Common myeloid progenitor, CD34-positive (primary cell): ENCODE results near the gene KERA.

Experiments used
- CTCF ChIA-PET: fragments of 350-600 bp; sonication (Branson Sonifier 250); formaldehyde crosslinking; loops from one replicate; lab custom pipeline; 2021; ENCODE audit warnings: antibody characterized with exemption; lab: Charles Lee
- POLR2A ChIA-PET: fragments of 350-600 bp; sonication (Branson Sonifier 250); formaldehyde crosslinking; loops from one replicate; lab custom pipeline; 2021; ENCODE audit warnings: antibody characterized with exemption; lab: Charles Lee
- DNase-seq, 3 donors: peaks; one replicate each; pipeline versions ENCODE4 v3.0.0 to v3.0.0-alpha.2; 2013
- H3K27ac ChIP-seq, 2 experiments: 1 replicate in 1 of 2; 2 replicates in 1 of 2; pipeline ENCODE4 v1.7.0; 2013; ENCODE audit warnings: inconsistent platforms in 2 of 2, low read length in 2 of 2, mild to moderate bottlenecking in 2 of 2, low read depth in 1 of 2, moderate library complexity in 1 of 2; ENCODE audit not compliant: severe bottlenecking in 2 of 2, insufficient read depth in 1 of 2, poor library complexity in 1 of 2
- H3K27me3 ChIP-seq, 5 experiments: replicated peaks in 2 of 5; 1 replicate in 3 of 5; 2 replicates in 2 of 5; pipeline versions ENCODE4 v1.6.1 to v1.7.0; 2013; ENCODE audit warnings: low read length in 4 of 5, mild to moderate bottlenecking in 2 of 5, moderate library complexity in 2 of 5, inconsistent platforms in 1 of 5; ENCODE audit not compliant: insufficient read depth in 5 of 5, control insufficient read depth in 4 of 5
- H3K36me3 ChIP-seq, 4 experiments: 1 replicate in 2 of 4; 2 replicates in 2 of 4; pipeline versions ENCODE4 v1.6.1 to v1.7.0; 2013; ENCODE audit warnings: low read length in 3 of 4, control low read depth in 1 of 4, mild to moderate bottlenecking in 1 of 4; ENCODE audit not compliant: control insufficient read depth in 4 of 4, insufficient read depth in 4 of 4
- H3K4me1 ChIP-seq, 4 experiments: 1 replicate in 3 of 4; 2 replicates in 1 of 4; pipeline versions ENCODE4 v1.6.1 to v1.7.1; 2013; ENCODE audit warnings: low read length in 3 of 4, mild to moderate bottlenecking in 3 of 4, control low read depth in 1 of 4, inconsistent platforms in 1 of 4, moderate library complexity in 1 of 4; ENCODE audit not compliant: control insufficient read depth in 4 of 4, insufficient read depth in 4 of 4; ENCODE audit errors: control extremely low read depth in 1 of 4
- H3K4me3 ChIP-seq, 7 experiments: 1 replicate in 4 of 7; 2 replicates in 3 of 7; pipeline versions ENCODE4 v1.5.1 to v1.7.0; 2013; ENCODE audit warnings: mild to moderate bottlenecking in 7 of 7, low read length in 6 of 7, moderate library complexity in 6 of 7, inconsistent platforms in 2 of 7, low read depth in 2 of 7, control low read depth in 1 of 7; ENCODE audit not compliant: insufficient read depth in 4 of 7, control insufficient read depth in 1 of 7; ENCODE audit errors: extremely low read depth in 1 of 7
- H3K9me3 ChIP-seq, 5 experiments: 1 replicate in 4 of 5; 2 replicates in 1 of 5; pipeline versions ENCODE4 v1.6.1 to v1.7.1; 2013; ENCODE audit warnings: low read length in 4 of 5, mild to moderate bottlenecking in 2 of 5, inconsistent platforms in 1 of 5, low read depth in 1 of 5, moderate library complexity in 1 of 5; ENCODE audit not compliant: control insufficient read depth in 4 of 5, insufficient read depth in 2 of 5; ENCODE audit errors: control extremely low read depth in 1 of 5
- WGBS: methylation state at CpG from one replicate; pipeline ENCODE4 v1.1.5; 2013; ENCODE audit not compliant: insufficient coverage; 5-methylcytosine and 5-hydroxymethylcytosine counted together

KERA gene

GRCh38 chr12:91073426-91073825 is 15.6 kb upstream of the KERA start:
- no peaks in the 10 kb centered on the region for H3K4me1 ChIP-seq
- H3K27ac ChIP-seq, result no peak overlapping the region
- H3K27me3 ChIP-seq, result peaks cover 0 to under 1% (median 0%) of the 10 kb centered on the region in 5 experiments
- CTCF ChIA-PET, result interaction anchor here (0.6 kb wide), 1 partner anchor 86 kb away, joined by 3 read pairs; no protein-coding TSS in a partner anchor
- POLR2A ChIA-PET, result no interaction called here
- no peaks in the 10 kb centered on the region for H3K9me3 ChIP-seq
- no peak for DNase-seq
- H3K4me3 ChIP-seq, result no peak overlapping the region
- H3K36me3 ChIP-seq, result no peaks in the 10 kb centered on the region

- no peak for DNase-seq
- Histone ChIP-seq H3K9me3 (no peaks in the 10 kb centered on the region), H3K4me3 (no peak overlapping the region), H3K27me3 (no peaks in the 10 kb centered on the region), H3K4me1 (no peaks in the 10 kb centered on the region), H3K36me3 (no peaks in the 10 kb centered on the region), H3K27ac (no peak overlapping the region)
- WGBS, result no CpG with 5 or more reads among the region's 2 CpGs
- CTCF ChIA-PET, result no interaction called here
- POLR2A ChIA-PET, result no interaction called here
Observed at GRCh38 chr12:91072931-91073330, 15.1 kb upstream of the KERA start.

- Histone ChIP-seq H3K9me3 (no peaks in the 10 kb centered on the region), H3K27me3 (no peaks in the 10 kb centered on the region), H3K4me3 (no peak overlapping the region), H3K36me3 (no peaks in the 10 kb centered on the region), H3K27ac (no peak overlapping the region), H3K4me1 (no peaks in the 10 kb centered on the region)
- no peak for DNase-seq
- ChIA-PET CTCF (no interaction called here), POLR2A (no interaction called here)
Observed at GRCh38 chr12:91070936-91071335, 13.1 kb upstream of the KERA start.

- ChIA-PET CTCF (interaction anchor here (1.2 to 1.3 kb wide), 2 partner anchors 13 to 43 kb away, joined by 4 to 7 read pairs; no protein-coding TSS in a partner anchor), POLR2A (no interaction called here)
- Histone ChIP-seq H3K27me3 (no peaks in the 10 kb centered on the region), H3K27ac (no peak overlapping the region), H3K4me1 (no peaks in the 10 kb centered on the region), H3K4me3 (no peak overlapping the region), H3K36me3 (no peaks in the 10 kb centered on the region), H3K9me3 (peaks cover 0 to 1% (median 0%) of the 10 kb centered on the region in 5 experiments)
- DNase-seq, result no peak
- WGBS, result 87% methylated on average over 3 of the region's 3 CpGs
Observed at GRCh38 chr12:91065396-91065795, 7.6 kb upstream of the KERA start.

- no peak overlapping the region for H3K4me3 ChIP-seq
- DNase-seq, result no peak
- H3K9me3 ChIP-seq, result peaks cover 0 to 1% (median 0%) of the 10 kb centered on the region in 5 experiments
- H3K4me1 ChIP-seq, result no peaks in the 10 kb centered on the region
- no peaks in the 10 kb centered on the region for H3K36me3 ChIP-seq
- CTCF ChIA-PET, result interaction anchor here (0.7 to 1.3 kb wide), 3 partner anchors 14 to 44 kb away, joined by 3 to 7 read pairs (median 4); no protein-coding TSS in a partner anchor
- H3K27ac ChIP-seq, result no peak overlapping the region
- POLR2A ChIA-PET, result interaction anchor here (0.6 kb wide), 1 partner anchor 1940 kb away, joined by 3 read pairs; no protein-coding TSS in a partner anchor
- WGBS, result 100% methylated on average over 1 of the region's 3 CpGs
- H3K27me3 ChIP-seq, result no peaks in the 10 kb centered on the region
Observed at GRCh38 chr12:91064640-91065039, 6.8 kb upstream of the KERA start.

GRCh38 chr12:91061091-91061490 is 3.3 kb upstream of the KERA start:
- CTCF ChIA-PET, result interaction anchor here (1.0 to 1.7 kb wide), 2 partner anchors 28 to 48 kb away, joined by 3 to 10 read pairs; no protein-coding TSS in a partner anchor
- no peak overlapping the region for H3K4me3 ChIP-seq
- H3K36me3 ChIP-seq, result no peaks in the 10 kb centered on the region
- H3K27ac ChIP-seq, result no peak overlapping the region
- H3K27me3 ChIP-seq, result no peaks in the 10 kb centered on the region
- H3K4me1 ChIP-seq, result no peaks in the 10 kb centered on the region
- DNase-seq, result no peak
- WGBS, result 100% methylated on average over 1 of the region's 1 CpG
- H3K9me3 ChIP-seq, result peaks cover 0 to 1% (median 0%) of the 10 kb centered on the region in 5 experiments
- POLR2A ChIA-PET, result no interaction called here

- H3K27ac ChIP-seq, result no peak overlapping the region
- H3K9me3 ChIP-seq, result peaks cover 0 to 1% (median 0%) of the 10 kb centered on the region in 5 experiments
- H3K4me3 ChIP-seq, result no peak overlapping the region
- ChIA-PET POLR2A (no interaction called here), CTCF (no interaction called here)
- no peak for DNase-seq
- H3K27me3 ChIP-seq, result no peaks in the 10 kb centered on the region
- no peaks in the 10 kb centered on the region for H3K36me3 ChIP-seq
- H3K4me1 ChIP-seq, result no peaks in the 10 kb centered on the region
Observed at GRCh38 chr12:91059211-91059610, 1.4 kb upstream of the KERA start.
